ENCODE measurements around the gene NLRP3. TPM values are rescaled to one million over a fixed set of nuclear protein-coding genes. Genes with fewer than 3 reads are reported as not detected.

Gene NLRP3
- total and polyA plus RNA-seq, 9 donors = 0.65 to 1.6 (median 1.0) TPM

DNA sequence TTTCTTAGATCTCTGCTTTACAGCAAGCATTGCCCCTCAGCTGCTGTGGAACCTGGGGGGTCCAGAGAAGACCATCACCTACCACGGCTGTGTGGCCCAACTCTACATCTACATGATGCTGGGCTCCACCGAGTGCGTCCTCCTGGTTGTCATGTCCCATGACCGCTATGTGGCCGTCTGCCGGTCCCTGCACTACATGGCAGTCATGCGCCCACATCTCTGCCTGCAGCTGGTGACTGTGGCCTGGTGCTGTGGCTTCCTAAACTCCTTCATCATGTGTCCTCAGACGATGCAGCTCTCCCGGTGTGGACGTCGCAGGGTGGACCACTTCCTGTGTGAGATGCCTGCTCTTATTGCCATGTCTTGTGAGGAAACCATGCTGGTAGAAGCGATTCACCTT is 75.4 kb downstream of the NLRP3 start:
- Histone ChIP-seq H3K4me3 (ENCODE audit: low read length) (no peak overlapping the region), H3K4me1 (ENCODE audit: control insufficient read depth, insufficient read depth, low read length) (no peaks in the 10 kb centered on the region), H3K36me3 (ENCODE audit: control insufficient read depth, insufficient read depth, low read length) (no peaks in the 10 kb centered on the region), H3K9me3 (replicated peaks; ENCODE audit: control insufficient read depth, low read depth, low read length) (no peaks in the 10 kb centered on the region), H3K27ac (ENCODE audit: low read length) (no peak overlapping the region), H3K27me3 (ENCODE audit: control insufficient read depth, insufficient read depth, low read length) (peaks cover 2% of the 10 kb centered on the region)
- 85% methylated on average over 12 of the region's 12 CpGs for WGBS (ENCODE audit: insufficient coverage)
- DNase-seq = no peak

DNA sequence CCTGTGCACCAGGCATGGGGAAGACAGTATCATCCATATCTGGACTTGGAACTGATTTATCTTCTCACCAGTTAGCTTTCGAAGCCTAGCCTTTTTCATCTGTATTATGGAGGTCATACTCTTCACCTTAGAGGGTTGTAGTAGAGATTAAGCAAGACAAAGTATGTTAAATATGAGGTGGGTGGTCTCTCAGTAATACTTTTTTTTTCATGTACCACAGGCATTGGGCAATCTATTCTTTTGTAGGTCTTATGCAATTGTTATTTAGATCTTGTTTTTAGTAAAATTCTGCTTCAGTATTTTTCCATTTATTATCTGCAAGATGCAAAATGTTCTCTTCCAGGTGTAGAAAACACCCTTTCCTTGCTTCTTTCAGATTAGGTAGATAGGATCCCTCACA is 77.1 kb downstream of the NLRP3 start:
- Histone ChIP-seq H3K9me3 (replicated peaks; ENCODE audit: control insufficient read depth, low read depth, low read length) (no peaks in the 10 kb centered on the region), H3K4me3 (ENCODE audit: low read length) (no peak overlapping the region), H3K36me3 (ENCODE audit: control insufficient read depth, insufficient read depth, low read length) (no peaks in the 10 kb centered on the region), H3K27me3 (ENCODE audit: control insufficient read depth, insufficient read depth, low read length) (peaks cover 2% of the 10 kb centered on the region), H3K4me1 (ENCODE audit: control insufficient read depth, insufficient read depth, low read length) (no peaks in the 10 kb centered on the region), H3K27ac (ENCODE audit: low read length) (no peak overlapping the region)
- DNase-seq = no peak
- no CpG with 5 or more reads among the region's 1 CpG for WGBS (ENCODE audit: insufficient coverage)

- no peaks in the 10 kb centered on the region for H3K9me3 ChIP-seq (replicated peaks; ENCODE audit: control insufficient read depth, low read depth, low read length)
- H3K36me3 ChIP-seq (ENCODE audit: control insufficient read depth, insufficient read depth, low read length) = no peaks in the 10 kb centered on the region
- no peak for DNase-seq
- WGBS (ENCODE audit: insufficient coverage) = no CpG with 5 or more reads among the region's 2 CpGs
- H3K27ac ChIP-seq (ENCODE audit: low read length) = no peak overlapping the region
- no peak overlapping the region for H3K4me3 ChIP-seq (ENCODE audit: low read length)
- peaks cover 2% of the 10 kb centered on the region for H3K27me3 ChIP-seq (ENCODE audit: control insufficient read depth, insufficient read depth, low read length)
- no peaks in the 10 kb centered on the region for H3K4me1 ChIP-seq (ENCODE audit: control insufficient read depth, insufficient read depth, low read length)
Observed at GRCh38 chr1:247494767-247495166, 78.8 kb downstream of the NLRP3 start.

DNA sequence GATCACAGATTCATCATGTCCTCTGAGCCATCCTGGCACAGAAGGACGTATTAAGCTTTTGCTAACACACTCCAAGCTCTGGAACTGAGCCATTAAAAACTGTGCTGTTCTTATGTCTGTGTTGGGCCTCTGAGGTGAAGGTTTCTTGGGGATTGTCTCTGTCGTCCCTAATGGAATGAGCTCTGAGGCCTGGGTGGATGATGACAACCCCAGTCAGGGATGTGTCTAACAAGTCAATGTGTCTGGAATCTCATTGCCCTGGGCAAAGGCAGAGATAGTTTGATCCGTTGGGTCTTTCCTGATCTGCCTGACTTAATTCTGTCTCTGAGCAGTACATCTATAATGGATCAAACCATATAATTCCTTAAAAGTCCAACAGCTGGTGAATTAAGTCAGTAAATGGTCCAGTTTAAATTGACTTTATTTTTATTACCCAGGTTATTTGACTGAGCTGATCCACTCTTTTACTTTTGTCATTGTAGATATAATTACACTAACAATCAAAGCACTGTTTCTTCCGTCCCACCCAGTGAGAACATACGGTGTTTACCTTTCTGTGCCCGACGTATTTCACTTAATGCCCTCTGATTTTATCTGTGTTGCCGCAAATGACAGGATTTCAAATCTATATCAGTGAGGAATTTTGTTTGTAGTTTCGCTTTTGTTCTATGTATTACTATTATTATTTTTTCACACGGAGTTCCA is 80.8 kb downstream of the NLRP3 start:
- Histone ChIP-seq H3K27me3 (ENCODE audit: control insufficient read depth, insufficient read depth, low read length) (no peaks in the 10 kb centered on the region), H3K4me3 (ENCODE audit: low read length) (no peak overlapping the region), H3K4me1 (ENCODE audit: control insufficient read depth, insufficient read depth, low read length) (no peaks in the 10 kb centered on the region), H3K36me3 (ENCODE audit: control insufficient read depth, insufficient read depth, low read length) (no peaks in the 10 kb centered on the region), H3K9me3 (replicated peaks; ENCODE audit: control insufficient read depth, low read depth, low read length) (no peaks in the 10 kb centered on the region), H3K27ac (ENCODE audit: low read length) (no peak overlapping the region)
- 77% methylated on average over 3 of the region's 10 CpGs for WGBS (ENCODE audit: insufficient coverage)
- DNase-seq = no peak

Other genes starting within 250 kb of the NLRP3 start
- gene ZNF124, start 244.2 kb upstream of the NLRP3 start, total RNA-seq = 57.6 TPM
- gene ZNF124, start 244.2 kb upstream of the NLRP3 start, polyA plus RNA-seq (ENCODE audit: insufficient read depth in 1 of 8, insufficient read length in 8 of 8, low replicate concordance in 1 of 8) = 1 to 10 TPM; 4.2 to 9.9 (median 6.1) TPM
- not detected for gene VN1R5, start 160.1 kb upstream of the NLRP3 start, total RNA-seq
- not detected for gene VN1R5, start 160.1 kb upstream of the NLRP3 start, polyA plus RNA-seq (ENCODE audit: insufficient read depth in 1 of 8, insufficient read length in 8 of 8, low replicate concordance in 1 of 8)
- 21.4 TPM for gene ZNF496, start 84.3 kb upstream of the NLRP3 start, total RNA-seq
- gene ZNF496, start 84.3 kb upstream of the NLRP3 start, polyA plus RNA-seq (ENCODE audit: insufficient read depth in 1 of 8, insufficient read length in 8 of 8, low replicate concordance in 1 of 8) = 10 to 100 TPM; 28.2 to 34.0 (median 29.8) TPM
- gene OR2B11, start 41.9 kb downstream of the NLRP3 start, total RNA-seq = not detected
- under 1 TPM in 5 of 8 donors, not detected in 3; 0.04 to 0.05 (median 0.04) TPM for gene OR2B11, start 41.9 kb downstream of the NLRP3 start, polyA plus RNA-seq (ENCODE audit: insufficient read depth in 1 of 8, insufficient read length in 8 of 8, low replicate concordance in 1 of 8)
- gene OR2C3, start 120.3 kb downstream of the NLRP3 start, total RNA-seq = 0.09 TPM
- under 1 TPM; 0.07 to 0.53 (median 0.22) TPM for gene OR2C3, start 120.3 kb downstream of the NLRP3 start, polyA plus RNA-seq (ENCODE audit: insufficient read depth in 1 of 8, insufficient read length in 8 of 8, low replicate concordance in 1 of 8)
- 0.09 TPM for gene GCSAML, start 133.0 kb downstream of the NLRP3 start, total RNA-seq
- gene GCSAML, start 133.0 kb downstream of the NLRP3 start, polyA plus RNA-seq (ENCODE audit: insufficient read depth in 1 of 8, insufficient read length in 8 of 8, low replicate concordance in 1 of 8) = under 1 TPM; 0.05 to 0.25 (median 0.12) TPM
- gene OR2G2, start 172.2 kb downstream of the NLRP3 start, total RNA-seq = not detected
- not detected for gene OR2G2, start 172.2 kb downstream of the NLRP3 start, polyA plus RNA-seq (ENCODE audit: insufficient read depth in 1 of 8, insufficient read length in 8 of 8, low replicate concordance in 1 of 8)
- gene OR2G3, start 189.4 kb downstream of the NLRP3 start, total RNA-seq = not detected
- not detected for gene OR2G3, start 189.4 kb downstream of the NLRP3 start, polyA plus RNA-seq (ENCODE audit: insufficient read depth in 1 of 8, insufficient read length in 8 of 8, low replicate concordance in 1 of 8)